BLaER1 treated with 17β-estradiol and CSF1 and Interleukin-3, amounts not matched to agents 10 nM and 100 nM (cell line): Measurements from ENCODE around the gene TPCN2.
A peak's percentile ranks its signal among the peaks of the same experiment; 100 is the strongest.
"Not testable (repeated sequence)": the region's sequence is repeated elsewhere in the genome, so short reads cannot be mapped to it uniquely, and the experiment has no call there.

Experiments
- H3K27ac ChIP-seq, 11 experiments: shearing (Covaris generic); formaldehyde crosslinking; 2 replicates each; pipeline ENCODE4 v1.8.1; 2022
- H3K27me3 ChIP-seq, 11 experiments: shearing (Covaris generic); formaldehyde crosslinking; 2 replicates each; pipeline ENCODE4 v1.8.1; 2022
- H3K36me3 ChIP-seq, 11 experiments: shearing (Covaris generic); formaldehyde crosslinking; 2 replicates each; pipeline ENCODE4 v1.8.1; 2022
- H3K4me1 ChIP-seq, 10 experiments: shearing (Covaris generic); formaldehyde crosslinking; 2 replicates each; pipeline ENCODE4 v1.8.1; 2022
- H3K4me2 ChIP-seq, 11 experiments: shearing (Covaris generic); formaldehyde crosslinking; 2 replicates each; pipeline ENCODE4 v1.8.1; 2022
- H3K4me3 ChIP-seq, 10 experiments: shearing (Covaris generic); formaldehyde crosslinking; 2 replicates each; pipeline ENCODE4 v1.8.1; 2022
- H3K9ac ChIP-seq, 11 experiments: shearing (Covaris generic); formaldehyde crosslinking; 2 replicates each; pipeline ENCODE4 v1.8.1; 2022
- H3K9me3 ChIP-seq, 11 experiments: shearing (Covaris generic); formaldehyde crosslinking; replicated peaks in 1 of 11; 2 replicates each; pipeline ENCODE4 v1.8.1; 2022
- H4K20me1 ChIP-seq, 11 experiments: shearing (Covaris generic); formaldehyde crosslinking; 2 replicates each; pipeline ENCODE4 v1.8.1; 2022
- Cebpa-rat ChIP-seq, 11 experiments: shearing (Covaris generic); IDR thresholded peaks; 2 replicates each; pipeline ENCODE4 v1.8.1; 2022

TPCN2 gene

DNA sequence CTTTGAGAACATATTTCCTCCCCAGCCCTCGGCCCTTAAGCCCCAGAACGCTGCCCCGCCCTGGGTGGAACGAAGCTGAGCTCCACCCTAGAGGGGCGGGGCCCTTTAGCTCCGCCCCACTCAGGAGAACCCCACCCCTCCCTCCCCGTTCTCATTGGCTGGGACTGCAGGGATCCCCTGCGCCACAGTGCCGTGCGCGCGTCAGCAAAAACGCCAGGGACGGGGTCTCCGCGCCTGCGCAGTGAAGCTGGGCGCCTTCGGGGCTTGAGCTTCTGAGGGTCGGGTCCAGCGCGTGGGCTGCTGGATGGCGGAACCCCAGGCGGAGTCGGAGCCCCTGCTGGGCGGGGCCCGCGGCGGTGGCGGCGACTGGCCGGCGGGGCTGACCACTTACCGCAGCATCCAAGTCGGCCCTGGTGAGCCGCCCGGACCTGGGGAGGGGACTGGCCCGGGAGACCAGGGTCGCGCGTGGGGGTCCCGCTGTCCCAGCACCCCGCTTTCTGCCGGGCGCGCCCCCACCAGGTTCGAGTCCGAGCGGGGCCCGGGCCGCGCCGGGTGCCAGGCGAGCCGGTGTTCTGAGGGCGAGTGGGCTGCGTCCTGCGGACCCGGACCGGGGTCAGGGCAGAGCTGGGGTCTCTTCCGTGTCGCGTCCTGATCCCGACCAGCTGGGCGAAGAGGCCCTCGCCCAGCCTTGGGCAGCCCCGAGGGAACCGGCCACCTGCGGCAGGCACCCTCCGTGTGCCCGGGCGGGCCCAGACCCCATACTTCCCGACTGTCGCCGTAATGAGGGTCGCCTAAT, at the start of gene TPCN2:
TSS of gene TPCN2 (plus strand) at position 239 of the 796 bp plus-strand sequence. CDS start at position 305, 66 bp downstream.
- Histone ChIP-seq H3K4me1 (peaks cover 65 to 74% (median 72%) of the 10 kb centered on the region in 10 experiments), H3K27me3 (no peaks in the 10 kb centered on the region), H3K36me3 (peaks cover 0 to 5% (median 1%) of the 10 kb centered on the region in 11 experiments; a peak in 11 of 22 replicates)

DNA sequence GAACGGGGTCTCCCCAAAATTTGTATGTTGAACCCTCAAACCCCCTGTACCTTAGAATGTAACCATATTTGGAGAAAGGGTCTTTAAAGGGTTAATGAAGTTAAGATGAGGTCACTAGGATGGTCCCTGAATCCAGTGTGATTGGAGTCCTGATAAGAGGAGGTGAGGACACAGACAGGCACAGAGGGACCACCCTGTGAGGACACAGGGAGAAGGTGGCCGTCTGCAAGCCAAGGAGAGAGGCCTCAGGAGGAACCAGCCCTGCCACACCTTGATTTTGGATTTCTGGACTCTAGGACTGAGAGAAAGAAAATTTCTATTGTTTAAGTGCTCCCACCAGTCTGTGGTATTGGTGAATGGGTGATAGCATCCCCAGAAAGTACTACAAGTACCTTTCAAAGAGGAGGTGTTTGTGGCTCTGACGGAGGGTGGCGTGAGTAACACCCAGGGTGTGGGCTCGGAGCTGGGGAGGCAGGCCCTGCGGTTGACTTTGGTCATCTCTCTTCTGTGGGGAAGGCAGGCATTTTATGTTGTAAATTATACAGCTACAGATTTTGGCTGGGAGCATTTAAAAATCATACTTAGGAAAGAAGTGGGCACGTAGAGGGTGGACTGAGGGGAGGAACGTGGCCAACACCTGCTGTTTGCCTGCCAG, 49.5 kb upstream of the TPCN2 start:
- Histone ChIP-seq H3K4me1 (peaks cover 0 to 12% (median 8%) of the 10 kb centered on the region in 10 experiments; a peak in 12 of 20 replicates), H3K4me2 (peak overlapping the region in 4 of 11 experiments; percentile 13 to 35 (median 20); a peak in 4 of 22 replicates), H4K20me1 (peaks cover 0 to 5% (median 0%) of the 10 kb centered on the region in 11 experiments; a peak in 1 of 22 replicates), H3K27ac (no peak overlapping the region), H3K9me3 (no peaks in the 10 kb centered on the region), H3K4me3 (no peak overlapping the region), H3K27me3 (no peaks in the 10 kb centered on the region), H3K36me3 (no peaks in the 10 kb centered on the region), H3K9ac (no peak overlapping the region)
- no peak for TF ChIP-seq Cebpa-rat (IDR thresholded peaks at IDR 0.05)

More for the DNA sequence above, at the start of gene TPCN2:
- H3K4me2 ChIP-seq = peak within 1 kb of the TSS; percentile 91 to 98 (median 96)
- TF ChIP-seq Cebpa-rat (IDR thresholded peaks at IDR 0.05) = no peak
- H3K27ac ChIP-seq = peak within 1 kb of the TSS; percentile 88 to 97 (median 94)
- no peaks in the 10 kb centered on the region for H3K9me3 ChIP-seq
- H3K9ac ChIP-seq = peak within 1 kb of the TSS; percentile 92 to 98 (median 96)
- peaks cover 41 to 45% (median 44%) of the 10 kb centered on the region in 11 experiments for H4K20me1 ChIP-seq
- H3K4me3 ChIP-seq = peak within 1 kb of the TSS; percentile 94 to 100 (median 99)

DNA sequence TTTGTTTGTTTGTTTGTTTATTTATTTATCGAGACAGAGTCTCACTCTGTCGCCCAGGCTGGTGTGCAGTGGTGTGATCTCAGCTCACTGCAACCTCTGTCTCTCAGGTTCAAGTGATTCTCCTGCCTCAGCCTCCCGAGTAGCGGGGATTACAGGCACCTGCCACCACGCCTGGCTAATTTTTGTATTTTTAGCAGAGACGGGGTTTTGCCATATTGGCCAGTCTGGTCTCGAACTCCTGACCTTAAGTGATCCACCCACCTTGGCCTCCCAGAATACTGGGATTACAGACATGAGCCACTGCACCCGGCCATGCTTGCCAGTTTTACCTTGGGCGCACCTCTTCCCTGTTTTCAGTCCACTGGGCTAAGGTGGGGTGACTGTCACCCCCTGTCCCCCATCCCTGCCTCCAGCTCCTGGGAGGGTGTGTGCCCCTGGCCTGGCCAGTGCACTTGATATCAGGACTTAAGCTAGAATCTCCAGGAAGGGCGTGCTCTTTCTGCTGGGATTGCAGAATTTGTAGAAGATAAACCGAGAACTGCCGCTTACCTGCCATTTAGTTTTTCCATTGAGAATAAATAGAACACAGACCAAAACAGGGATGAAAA, 48.9 kb upstream of the TPCN2 start:
- H3K9ac ChIP-seq, H3K4me2 ChIP-seq, H3K4me3 ChIP-seq, H4K20me1 ChIP-seq, H3K36me3 ChIP-seq, H3K27me3 ChIP-seq, H3K27ac ChIP-seq, H3K9me3 ChIP-seq: not testable (repeated sequence)
- H3K4me1 ChIP-seq = peaks cover 0 to 14% (median 9%) of the 10 kb centered on the region in 10 experiments; a peak in 12 of 20 replicates

DNA sequence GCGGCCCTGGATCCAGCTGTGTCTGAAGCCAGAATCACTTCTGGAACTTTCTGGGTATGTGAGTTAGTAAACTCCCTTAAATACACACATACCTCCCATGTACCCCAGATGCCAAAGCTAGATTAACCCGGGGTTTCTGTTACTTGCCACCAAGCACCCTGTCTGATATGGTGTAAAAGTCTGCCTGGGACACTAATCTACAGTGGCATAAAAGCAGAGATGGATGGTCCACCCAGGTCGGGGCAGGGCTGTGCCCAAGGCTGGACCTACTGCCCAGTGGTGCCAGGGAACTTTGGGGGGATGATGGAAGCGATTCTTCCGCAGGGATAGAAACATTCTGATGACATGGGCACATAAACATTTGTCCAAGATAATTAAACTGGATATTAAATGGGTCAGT, 48.3 kb upstream of the TPCN2 start:
- Histone ChIP-seq H3K9ac (no peak overlapping the region), H4K20me1 (peaks cover 0 to 5% (median 0%) of the 10 kb centered on the region in 11 experiments; a peak in 1 of 22 replicates), H3K4me2 (no peak overlapping the region), H3K27ac (no peak overlapping the region), H3K4me1 (peaks cover 0 to 19% (median 10%) of the 10 kb centered on the region in 10 experiments; a peak in 12 of 20 replicates), H3K36me3 (no peaks in the 10 kb centered on the region), H3K27me3 (no peaks in the 10 kb centered on the region), H3K4me3 (no peak overlapping the region), H3K9me3 (no peaks in the 10 kb centered on the region)
- TF ChIP-seq Cebpa-rat (IDR thresholded peaks at IDR 0.05) = no peak

DNA sequence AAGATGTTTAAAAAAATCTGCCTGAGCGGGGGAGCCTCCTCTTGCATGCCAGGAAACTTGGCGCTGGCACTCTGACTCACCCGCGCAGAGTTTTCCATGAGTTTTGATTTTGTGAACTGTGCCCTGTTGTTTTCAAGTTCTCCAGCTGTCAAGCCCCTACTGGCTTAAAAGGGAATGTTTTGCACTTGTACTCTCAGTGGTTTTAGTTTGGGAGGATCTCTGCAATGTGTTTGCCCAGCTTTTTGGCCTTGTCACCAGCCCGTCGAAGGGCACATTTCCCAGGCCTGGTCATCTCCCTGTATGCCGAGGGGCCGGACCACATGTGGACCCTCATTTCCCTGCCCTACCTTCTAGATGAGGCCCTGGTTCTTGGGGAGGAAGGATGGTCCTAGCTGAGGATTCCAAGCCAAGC, 47.9 kb upstream of the TPCN2 start:
- peaks cover 0 to 5% (median 0%) of the 10 kb centered on the region in 11 experiments; a peak in 1 of 22 replicates for H4K20me1 ChIP-seq
- H3K4me1 ChIP-seq = peaks cover 0 to 19% (median 10%) of the 10 kb centered on the region in 10 experiments; a peak in 12 of 20 replicates
- H3K27ac ChIP-seq = no peak overlapping the region
- no peaks in the 10 kb centered on the region for H3K27me3 ChIP-seq
- TF ChIP-seq Cebpa-rat (IDR thresholded peaks at IDR 0.05) = no peak
- no peaks in the 10 kb centered on the region for H3K36me3 ChIP-seq
- no peak overlapping the region for H3K4me3 ChIP-seq
- no peak overlapping the region for H3K9ac ChIP-seq
- no peak overlapping the region for H3K4me2 ChIP-seq
- H3K9me3 ChIP-seq = no peaks in the 10 kb centered on the region

DNA sequence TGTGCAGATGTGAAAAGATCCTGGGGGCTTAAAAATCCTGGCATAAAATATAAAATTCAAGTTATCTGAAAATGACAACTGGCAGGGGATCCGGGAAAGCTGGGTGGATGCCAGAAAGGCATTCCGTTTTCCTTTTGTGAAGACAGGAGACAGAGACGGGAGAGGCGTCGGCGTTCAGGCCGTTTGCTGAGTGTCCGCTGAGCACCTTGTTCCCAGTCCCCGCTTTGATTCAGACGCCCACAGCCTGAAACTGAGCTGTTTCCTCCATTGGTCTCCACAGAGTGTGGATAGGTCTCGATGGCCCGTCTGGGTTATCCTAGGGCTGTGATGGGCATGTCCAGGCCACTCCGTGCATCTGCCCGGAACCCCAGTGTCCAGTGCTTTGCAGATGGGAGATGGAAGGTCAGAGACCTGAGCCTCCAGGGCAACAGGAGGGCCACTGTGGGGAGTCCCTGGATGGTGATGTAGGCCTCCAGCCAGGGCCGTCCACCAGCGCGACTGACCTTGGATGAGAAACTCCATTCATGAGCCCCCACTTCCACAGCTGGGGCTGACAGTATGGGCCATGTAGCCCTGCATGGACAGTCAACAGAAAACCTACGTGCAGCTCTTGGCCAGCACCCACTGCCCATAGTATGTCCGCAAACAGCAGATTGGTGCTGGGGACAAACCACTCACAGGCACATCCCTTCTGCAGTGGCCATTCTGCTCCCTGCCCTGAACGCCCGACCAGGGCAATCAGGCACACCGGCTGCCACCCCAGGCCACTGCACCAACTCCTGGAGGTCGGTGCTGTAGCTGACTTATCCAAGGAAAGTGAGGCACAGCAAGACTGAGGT, 47.3 kb upstream of the TPCN2 start:
- H3K4me1 ChIP-seq = peaks cover 0 to 19% (median 10%) of the 10 kb centered on the region in 10 experiments; a peak in 12 of 20 replicates
- peaks cover 0 to 5% (median 0%) of the 10 kb centered on the region in 11 experiments; a peak in 1 of 22 replicates for H4K20me1 ChIP-seq
- H3K36me3 ChIP-seq = no peaks in the 10 kb centered on the region
- H3K4me2 ChIP-seq = no peak overlapping the region
- H3K9ac ChIP-seq = no peak overlapping the region
- no peaks in the 10 kb centered on the region for H3K27me3 ChIP-seq
- TF ChIP-seq Cebpa-rat (IDR thresholded peaks at IDR 0.05) = no peak
- H3K27ac ChIP-seq = no peak overlapping the region
- no peaks in the 10 kb centered on the region for H3K9me3 ChIP-seq
- no peak overlapping the region for H3K4me3 ChIP-seq

DNA sequence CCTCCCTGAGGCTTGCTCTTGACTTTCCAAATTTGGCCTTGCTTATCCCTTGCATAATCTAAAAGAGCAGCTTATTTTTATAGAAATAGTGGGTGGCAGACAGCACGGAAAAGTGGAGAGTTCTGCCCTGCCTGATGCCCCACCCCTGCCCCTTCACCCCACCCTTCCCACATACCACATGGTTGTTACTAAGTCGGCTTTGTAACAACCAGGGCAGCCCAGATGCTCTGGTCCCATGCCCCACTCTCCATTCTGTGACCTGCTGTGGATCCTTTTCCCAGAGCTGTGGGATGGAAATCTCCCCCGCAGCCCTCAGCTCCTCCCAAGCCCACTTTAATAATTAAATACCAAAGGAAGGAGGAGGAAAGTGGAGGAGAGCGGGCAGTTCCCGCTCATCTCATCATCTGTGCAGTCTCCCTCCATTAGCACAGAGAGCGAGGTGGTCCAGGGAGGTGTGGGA, 46.6 kb upstream of the TPCN2 start:
- Histone ChIP-seq H3K4me2 (no peak overlapping the region), H3K27ac (no peak overlapping the region), H3K4me1 (peaks cover 0 to 19% (median 10%) of the 10 kb centered on the region in 10 experiments; a peak in 12 of 20 replicates), H3K9me3 (no peaks in the 10 kb centered on the region), H4K20me1 (peaks cover 0 to 5% (median 0%) of the 10 kb centered on the region in 11 experiments; a peak in 2 of 22 replicates), H3K9ac (no peak overlapping the region), H3K36me3 (no peaks in the 10 kb centered on the region), H3K27me3 (no peaks in the 10 kb centered on the region), H3K4me3 (no peak overlapping the region)
- TF ChIP-seq Cebpa-rat (IDR thresholded peaks at IDR 0.05) = no peak

DNA sequence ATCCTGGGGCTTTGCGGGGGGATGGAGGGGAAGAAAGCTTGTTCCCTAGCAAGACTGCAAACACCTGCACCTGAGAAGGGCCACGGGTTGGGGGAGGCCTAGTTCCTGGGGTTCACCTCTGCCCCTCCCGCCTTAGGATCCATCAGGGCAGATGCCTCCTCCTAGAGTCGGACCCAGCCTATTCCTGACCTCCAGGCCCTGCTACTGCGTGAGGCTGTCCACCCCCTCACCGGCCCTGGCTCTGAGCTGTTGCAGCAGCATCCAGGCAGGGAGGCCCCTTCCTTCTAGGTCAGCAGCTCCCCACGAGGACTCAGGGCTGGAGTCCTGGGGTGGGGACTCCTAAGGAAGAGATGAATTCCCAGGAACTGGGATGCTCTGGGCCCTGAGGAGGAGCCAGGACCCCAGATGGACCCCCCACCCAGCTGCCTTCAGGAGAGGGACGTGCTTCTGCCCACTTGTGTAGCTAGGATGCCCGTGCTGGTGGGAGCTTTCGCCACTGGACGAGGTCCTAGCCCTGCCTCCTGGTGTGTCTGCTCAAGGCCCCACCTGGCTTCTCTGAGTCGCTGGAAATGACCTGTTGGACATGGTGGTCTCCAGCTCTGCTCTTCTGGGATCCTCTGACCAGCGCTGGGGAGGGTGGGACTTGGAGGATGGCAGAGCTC, 46.0 kb upstream of the TPCN2 start:
- Histone ChIP-seq H4K20me1 (peaks cover 0 to 5% (median 0%) of the 10 kb centered on the region in 11 experiments; a peak in 2 of 22 replicates), H3K4me3 (no peak overlapping the region), H3K4me2 (no peak overlapping the region), H3K27ac (no peak overlapping the region), H3K9me3 (no peaks in the 10 kb centered on the region), H3K4me1 (peaks cover 0 to 19% (median 10%) of the 10 kb centered on the region in 10 experiments; a peak in 12 of 20 replicates), H3K9ac (no peak overlapping the region), H3K27me3 (no peaks in the 10 kb centered on the region), H3K36me3 (no peaks in the 10 kb centered on the region)
- TF ChIP-seq Cebpa-rat (IDR thresholded peaks at IDR 0.05) = no peak
